Progenitor cell of endocrine pancreas (in vitro differentiated cells): ENCODE data around the gene WDFY2. TPM values are rescaled to one million over a fixed set of nuclear protein-coding genes. Genes with fewer than 3 reads are reported as not detected.
"Not testable (repeated sequence)": the region's sequence is repeated elsewhere in the genome, so short reads cannot be mapped to it uniquely, and the experiment has no call there.

ENCODE experiments used
- DNase-seq: peaks from one replicate; pipeline ENCODE4 v3.0.0; 2021; ENCODE audit warnings: low spot score; ENCODE audit not compliant: unreplicated experiment
- H3K27ac Mint-ChIP-seq: 2 replicates; pipeline ENCODE4 v1.8.0; 2021; ENCODE audit warnings: mild to moderate bottlenecking, moderate library complexity, mixed read lengths
- H3K27me3 Mint-ChIP-seq: 2 replicates; pipeline ENCODE4 v1.8.0; 2021; ENCODE audit warnings: mixed read lengths
- H3K36me3 Mint-ChIP-seq: 2 replicates; pipeline ENCODE4 v1.8.0; 2022; ENCODE audit warnings: mixed read lengths; ENCODE audit not compliant: insufficient read depth
- H3K4me1 Mint-ChIP-seq: 2 replicates; pipeline ENCODE4 v1.8.0; 2021; ENCODE audit warnings: low read depth, mixed read lengths
- H3K4me3 Mint-ChIP-seq: 2 replicates; pipeline ENCODE4 v1.8.0; 2021; ENCODE audit warnings: low read depth, mild to moderate bottlenecking, moderate library complexity, mixed read lengths
- H3K9me3 Mint-ChIP-seq: 2 replicates; pipeline ENCODE4 v1.8.0; 2021; ENCODE audit warnings: low read depth, mixed read lengths
- CTCF ChIP-seq: fragments of 200-600 bp; sonication (generic); IDR thresholded peaks from one replicate; pipeline ENCODE4 v1.5.0; 2021; ENCODE audit warnings: antibody characterized with exemption, mild to moderate bottlenecking; ENCODE audit not compliant: unreplicated experiment
- total RNA-seq: library from RNA; stranded (reverse); gene quantifications from 2 replicates; pipeline ENCODE4 v1.2.1, GENCODE V29; 2021

Gene WDFY2
- total RNA-seq, 1 donor from 2014 or later = 17.2 TPM

GRCh38 chr13:51645761-51646670 lies 61.8 kb downstream of the WDFY2 start:
- TF ChIP-seq CTCF = no peak
- H3K27me3 Mint-ChIP-seq = no peaks in the 10 kb centered on the region
- no peak overlapping the region for H3K4me3 Mint-ChIP-seq

DNA sequence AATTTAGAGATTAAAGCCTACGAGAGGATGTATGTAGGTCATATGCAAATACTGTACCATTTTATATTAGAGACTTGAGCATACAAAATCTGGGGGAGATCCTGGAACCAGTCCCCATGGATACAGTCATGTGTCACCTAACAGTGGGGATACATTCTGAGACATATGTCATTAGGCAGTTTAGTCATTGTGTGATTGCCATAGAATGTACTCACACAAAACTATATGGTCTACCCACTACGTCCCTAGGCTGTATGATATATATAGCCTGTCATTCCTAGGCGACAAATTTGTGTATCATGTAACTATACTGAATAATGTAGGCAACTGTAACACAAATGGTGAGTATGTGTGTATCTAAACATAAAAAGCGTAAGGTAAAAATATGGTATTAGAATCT lies 62.8 kb downstream of the WDFY2 start:
- no peaks in the 10 kb centered on the region for H3K27me3 Mint-ChIP-seq

More at GRCh38 chr13:51645761-51646670, 61.8 kb downstream of the WDFY2 start:
- no peak for DNase-seq
- H3K27ac Mint-ChIP-seq = no peak overlapping the region
- peaks cover 27% of the 10 kb centered on the region for H3K4me1 Mint-ChIP-seq
- peaks cover 2% of the 10 kb centered on the region for H3K36me3 Mint-ChIP-seq
- peaks cover 2% of the 10 kb centered on the region for H3K9me3 Mint-ChIP-seq

DNA sequence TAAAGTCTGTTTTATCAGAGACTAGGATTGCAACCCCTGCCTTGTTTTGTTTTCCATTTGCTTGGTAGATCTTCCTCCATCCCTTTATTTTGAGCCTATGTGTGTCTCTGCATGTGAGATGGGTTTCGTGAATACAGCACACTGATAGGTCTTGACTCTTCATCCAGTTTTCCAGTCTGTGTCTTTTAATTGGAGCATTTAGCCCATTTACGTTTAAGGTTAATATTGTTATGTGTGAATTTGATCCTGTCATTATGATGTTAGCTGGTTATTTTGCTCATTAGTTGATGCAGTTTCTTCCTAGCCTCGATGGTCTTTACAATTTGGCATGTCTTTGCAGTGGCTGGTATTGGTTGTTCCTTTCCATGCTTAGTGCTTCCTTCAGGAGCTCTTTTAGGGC lies 67.9 kb downstream of the WDFY2 start:
- not testable (repeated sequence) for DNase-seq, H3K4me1 Mint-ChIP-seq, H3K27me3 Mint-ChIP-seq, H3K27ac Mint-ChIP-seq, H3K4me3 Mint-ChIP-seq
- H3K9me3 Mint-ChIP-seq = peaks cover 32% of the 10 kb centered on the region
- peaks cover 18% of the 10 kb centered on the region for H3K36me3 Mint-ChIP-seq

More for the DNA sequence above, 62.8 kb downstream of the WDFY2 start:
- Mint-ChIP-seq H3K4me1 (peaks cover 27% of the 10 kb centered on the region), H3K27ac (no peak overlapping the region), H3K36me3 (peaks cover 7% of the 10 kb centered on the region), H3K9me3 (peaks cover 12% of the 10 kb centered on the region), H3K4me3 (no peak overlapping the region)
- no peak for TF ChIP-seq CTCF
- no peak for DNase-seq

DNA sequence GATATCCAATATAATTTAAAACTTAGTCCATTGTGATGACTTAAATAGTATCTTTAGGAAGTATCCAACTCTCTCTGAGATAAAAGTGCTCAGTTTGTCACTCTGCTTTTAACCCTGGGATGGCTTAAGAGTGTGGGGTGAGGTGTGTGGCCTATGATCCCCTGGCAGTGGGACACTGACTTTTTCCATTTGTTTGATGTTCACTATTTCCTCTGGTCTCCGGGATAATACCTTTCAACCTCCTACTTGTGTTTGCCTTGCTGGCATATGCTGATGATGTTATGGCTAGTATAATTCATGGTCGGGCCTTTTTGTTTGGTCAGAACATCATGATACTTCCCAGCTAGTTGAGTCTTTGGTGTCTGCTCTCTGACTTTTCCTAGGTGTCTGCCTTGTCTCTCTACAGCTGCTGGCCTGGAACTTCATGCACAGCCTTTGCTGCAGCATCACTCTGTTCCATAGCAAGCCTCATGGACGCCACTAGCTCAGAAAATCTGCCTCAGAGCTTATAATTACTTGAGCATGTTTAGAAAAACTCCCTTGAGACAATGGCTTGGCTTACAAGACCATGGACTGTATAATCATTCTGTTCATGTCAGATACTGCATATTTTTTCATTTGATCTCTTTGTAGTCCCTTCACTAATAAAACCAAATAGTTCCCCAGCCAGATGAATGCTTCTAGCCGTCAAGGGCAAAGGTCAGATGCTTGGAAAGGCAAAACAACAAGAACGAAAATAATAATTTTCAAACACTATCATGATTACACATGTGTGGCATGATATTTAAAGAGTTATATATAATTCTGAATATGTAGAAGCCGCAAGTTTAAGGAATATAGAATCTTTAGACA lies 75.2 kb downstream of the WDFY2 start:
- peaks cover 16% of the 10 kb centered on the region for H3K9me3 Mint-ChIP-seq
- TF ChIP-seq CTCF = no peak
- H3K27ac Mint-ChIP-seq = no peak overlapping the region
- H3K27me3 Mint-ChIP-seq = no peaks in the 10 kb centered on the region
- H3K36me3 Mint-ChIP-seq = peaks cover 7% of the 10 kb centered on the region
- no peaks in the 10 kb centered on the region for H3K4me1 Mint-ChIP-seq
- no peak overlapping the region for H3K4me3 Mint-ChIP-seq
- DNase-seq = no peak

GRCh38 chr13:51660813-51661212 lies 76.6 kb downstream of the WDFY2 start:
- Mint-ChIP-seq H3K9me3 (peaks cover 7% of the 10 kb centered on the region), H3K4me1 (peaks cover 2% of the 10 kb centered on the region), H3K36me3 (peaks cover 2% of the 10 kb centered on the region), H3K4me3 (no peak overlapping the region), H3K27ac (no peak overlapping the region), H3K27me3 (no peaks in the 10 kb centered on the region)
- no peak for DNase-seq
- TF ChIP-seq CTCF = no peak
